Neuronal stem cell (in vitro differentiated cells): ENCODE measurements around the gene NWD2.

ENCODE experiments used
- DNase-seq: peaks from one replicate; pipeline ENCODE4 v3.0.0-alpha.2; 2013; ENCODE audit warnings: low spot score
- H2AFZ ChIP-seq: one replicate; pipeline ENCODE4 v1.6.1; 2013; ENCODE audit warnings: mild to moderate bottlenecking, low read length, inconsistent platforms
- H2AK5ac ChIP-seq: 2 replicates; pipeline ENCODE4 v1.6.1; 2013; ENCODE audit warnings: low read depth, mild to moderate bottlenecking, inconsistent platforms, low read length, moderate library complexity, mixed read lengths
- H2BK120ac ChIP-seq: 2 replicates; pipeline ENCODE4 v1.6.1; 2013; ENCODE audit warnings: low read depth, mild to moderate bottlenecking, inconsistent platforms, low read length, moderate library complexity, mixed read lengths
- H2BK12ac ChIP-seq: one replicate; pipeline ENCODE4 v1.6.1; 2013; ENCODE audit warnings: low read length, inconsistent platforms
- H2BK15ac ChIP-seq: 2 replicates; pipeline ENCODE4 v1.6.1; 2013; ENCODE audit warnings: mild to moderate bottlenecking, low read length, inconsistent platforms, mixed read lengths
- H2BK5ac ChIP-seq: one replicate; pipeline ENCODE4 v1.6.1; 2013; ENCODE audit warnings: inconsistent platforms, mild to moderate bottlenecking, low read length, moderate library complexity
- H3K14ac ChIP-seq: one replicate; pipeline ENCODE4 v1.6.1; 2013; ENCODE audit warnings: low read length, inconsistent platforms
- H3K18ac ChIP-seq: 2 replicates; pipeline ENCODE4 v1.6.1; 2013; ENCODE audit warnings: low read length, inconsistent platforms
- H3K23ac ChIP-seq: 2 replicates; pipeline ENCODE4 v1.6.1; 2013; ENCODE audit warnings: low read depth, mild to moderate bottlenecking, mixed read lengths, low read length, inconsistent platforms; ENCODE audit not compliant: poor library complexity
- H3K27ac ChIP-seq: replicated peaks from 3 replicates; pipeline ENCODE4 v1.5.1; 2013; ENCODE audit warnings: low read length, inconsistent platforms
- H3K27me3 ChIP-seq, 3 experiments: 2 replicates each; pipeline ENCODE4 v1.6.1; 2013; ENCODE audit warnings: low read length in 3 of 3, mild to moderate bottlenecking in 2 of 3, inconsistent platforms in 1 of 3, low read depth in 1 of 3, mixed read lengths in 1 of 3, moderate library complexity in 1 of 3; ENCODE audit not compliant: control insufficient read depth in 3 of 3, insufficient read depth in 3 of 3
- H3K36me3 ChIP-seq, 2 donors: replicated peaks in 1 of 2; 2 replicates each; pipeline ENCODE4 v1.6.1; 2013; ENCODE audit warnings: low read length in 2 of 2; ENCODE audit not compliant: control insufficient read depth in 2 of 2, insufficient read depth in 2 of 2
- H3K4ac ChIP-seq: 2 replicates; pipeline ENCODE4 v1.6.1; 2013; ENCODE audit warnings: inconsistent platforms, mild to moderate bottlenecking, low read length, moderate library complexity
- H3K4me1 ChIP-seq, 2 donors: 1 replicate in 1 of 2; 2 replicates in 1 of 2; pipeline ENCODE4 v1.6.1; 2013; ENCODE audit warnings: low read length in 2 of 2, low read depth in 1 of 2; ENCODE audit not compliant: control insufficient read depth in 2 of 2, insufficient read depth in 1 of 2
- H3K4me2 ChIP-seq: one replicate; pipeline ENCODE4 v1.6.1; 2013; ENCODE audit warnings: mild to moderate bottlenecking, low read length, inconsistent platforms; ENCODE audit not compliant: insufficient read depth, poor library complexity, severe bottlenecking
- H3K4me3 ChIP-seq, 2 donors: 2 replicates each; pipeline ENCODE4 v1.5.1; 2013; ENCODE audit warnings: low read length in 2 of 2, mild to moderate bottlenecking in 2 of 2, inconsistent platforms in 1 of 2, moderate library complexity in 1 of 2
- H3K79me1 ChIP-seq: one replicate; pipeline ENCODE4 v1.6.1; 2013; ENCODE audit warnings: low read depth, mild to moderate bottlenecking, inconsistent platforms, low read length, moderate library complexity
- H3K9ac ChIP-seq: one replicate; pipeline ENCODE4 v1.6.1; 2013; ENCODE audit warnings: mild to moderate bottlenecking, low read depth, low read length, inconsistent platforms; ENCODE audit not compliant: poor library complexity
- H3K9me3 ChIP-seq, 2 donors: replicated peaks in 1 of 2; 2 replicates each; pipeline versions ENCODE3 to v1.6.1; 2013; ENCODE audit warnings: low read length in 2 of 2, mild to moderate bottlenecking in 2 of 2, inconsistent platforms in 1 of 2, low read depth in 1 of 2, mixed read lengths in 1 of 2, moderate library complexity in 1 of 2; ENCODE audit not compliant: control insufficient read depth in 2 of 2, insufficient read depth in 1 of 2
- H4K8ac ChIP-seq: one replicate; pipeline ENCODE4 v1.6.1; 2013; ENCODE audit warnings: low read depth, mild to moderate bottlenecking, inconsistent platforms, low read length, moderate library complexity
- H4K91ac ChIP-seq: one replicate; pipeline ENCODE4 v1.6.1; 2013; ENCODE audit warnings: low read length, low read depth, mild to moderate bottlenecking, inconsistent platforms; ENCODE audit not compliant: poor library complexity
- WGBS, 2 donors: extraction: QIAGEN DNeasy Blood & Tissue Kit; methylation state at CpG; one replicate each; pipeline ENCODE4 v1.1.7; 2013; ENCODE audit warnings: missing lambda C conversion rate in 2 of 2, mixed read lengths in 1 of 2; ENCODE audit not compliant: insufficient read length in 2 of 2, insufficient replicate concordance in 1 of 2; ENCODE audit errors: extremely low coverage in 2 of 2; 5-methylcytosine and 5-hydroxymethylcytosine counted together

The NWD2 gene

DNA sequence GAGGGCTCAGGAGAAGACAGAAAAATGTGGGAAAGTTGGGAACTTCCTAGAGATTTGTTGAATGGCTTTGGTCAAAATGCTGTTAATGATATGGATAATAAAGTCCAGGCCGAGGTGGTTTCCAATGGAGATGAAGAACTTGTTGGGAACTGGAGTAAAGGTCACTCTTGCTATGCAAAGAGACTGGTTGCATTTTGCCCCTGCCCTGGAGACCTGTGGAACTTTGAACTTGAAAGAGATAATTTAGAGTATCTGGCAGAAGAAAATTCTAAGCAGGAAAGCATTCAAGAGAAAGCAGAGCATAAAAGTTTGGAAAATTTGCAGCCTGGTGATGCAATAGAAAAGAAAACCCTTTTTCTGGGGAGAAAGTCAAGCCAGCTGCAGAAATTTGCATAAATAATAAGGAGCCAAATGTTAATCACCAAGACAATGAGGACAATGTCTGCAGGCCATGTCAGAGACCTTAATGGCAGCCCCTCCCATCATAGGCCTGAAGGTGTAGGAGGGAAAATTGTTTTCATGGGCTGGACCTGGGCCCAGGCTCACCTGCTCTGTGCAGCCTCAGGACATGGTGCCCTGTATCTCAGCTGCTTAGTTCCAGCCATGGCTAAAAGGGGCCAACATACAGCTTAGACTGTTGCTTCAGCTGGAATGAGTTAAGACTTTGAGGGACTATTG is 237.8 kb downstream of the NWD2 start:
- H3K79me1 ChIP-seq: no peaks in the 10 kb centered on the region
- H3K9me3 ChIP-seq: no peaks in the 10 kb centered on the region
- no peak overlapping the region for H3K23ac ChIP-seq
- no peak overlapping the region for H3K9ac ChIP-seq
- DNase-seq: no peak
- H3K18ac ChIP-seq: no peak overlapping the region
- H4K8ac ChIP-seq: no peak overlapping the region
- H3K27me3 ChIP-seq: no peaks in the 10 kb centered on the region
- no peak overlapping the region for H2BK12ac ChIP-seq
- WGBS, 2 donors: no CpG with 5 or more reads among the region's 1 CpG
- H3K36me3 ChIP-seq: no peaks in the 10 kb centered on the region
- no peak overlapping the region for H4K91ac ChIP-seq
- H3K4me1 ChIP-seq: peaks cover 0 to 2% of the 10 kb centered on the region in 2 donors
- no peak overlapping the region for H2BK120ac ChIP-seq
- H2AK5ac ChIP-seq: no peak overlapping the region
- H2BK15ac ChIP-seq: no peak overlapping the region
- H3K4me3 ChIP-seq: no peak overlapping the region
- H3K14ac ChIP-seq: no peak overlapping the region
- no peak overlapping the region for H3K27ac ChIP-seq
- no peak overlapping the region for H2BK5ac ChIP-seq
- no peak overlapping the region for H3K4me2 ChIP-seq
- no peak overlapping the region for H3K4ac ChIP-seq
- H2AFZ ChIP-seq: no peak overlapping the region

DNA sequence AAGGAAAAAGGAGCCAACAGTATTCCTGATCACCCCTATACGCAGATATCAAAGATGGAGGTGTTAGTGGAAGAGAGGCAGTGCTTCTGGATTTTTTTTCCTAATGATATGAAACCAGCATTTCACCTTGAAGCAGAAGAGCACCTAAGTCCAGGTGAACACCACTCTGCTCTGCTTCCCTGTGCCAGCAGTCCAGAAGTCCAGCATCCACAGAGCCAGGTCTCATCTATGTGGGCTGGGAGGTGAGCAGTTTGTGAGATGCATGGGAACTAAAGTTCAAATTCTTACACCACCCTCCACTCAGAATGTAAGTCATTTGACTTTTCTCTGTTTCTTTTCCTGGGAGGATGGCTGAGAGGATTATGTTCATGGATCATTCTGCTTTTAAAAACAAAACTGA is 239.1 kb downstream of the NWD2 start:
- Histone ChIP-seq H4K8ac (no peak overlapping the region), H4K91ac (no peak overlapping the region), H2AK5ac (no peak overlapping the region), H2BK5ac (no peak overlapping the region), H3K4ac (no peak overlapping the region), H2BK120ac (no peak overlapping the region), H2BK12ac (no peak overlapping the region), H3K27ac (no peak overlapping the region), H3K4me1 (peaks cover 0 to 2% of the 10 kb centered on the region in 2 donors), H3K18ac (no peak overlapping the region), H2BK15ac (no peak overlapping the region), H3K36me3 (no peaks in the 10 kb centered on the region), H3K4me3 (no peak overlapping the region), H3K27me3 (no peaks in the 10 kb centered on the region), H3K79me1 (no peaks in the 10 kb centered on the region), H3K14ac (no peak overlapping the region), H3K9ac (no peak overlapping the region), H3K9me3 (no peaks in the 10 kb centered on the region), H2AFZ (no peak overlapping the region), H3K4me2 (no peak overlapping the region), H3K23ac (no peak overlapping the region)
- no CpG with 5 or more reads among the region's 1 CpG for WGBS, 2 donors
- no peak for DNase-seq

DNA sequence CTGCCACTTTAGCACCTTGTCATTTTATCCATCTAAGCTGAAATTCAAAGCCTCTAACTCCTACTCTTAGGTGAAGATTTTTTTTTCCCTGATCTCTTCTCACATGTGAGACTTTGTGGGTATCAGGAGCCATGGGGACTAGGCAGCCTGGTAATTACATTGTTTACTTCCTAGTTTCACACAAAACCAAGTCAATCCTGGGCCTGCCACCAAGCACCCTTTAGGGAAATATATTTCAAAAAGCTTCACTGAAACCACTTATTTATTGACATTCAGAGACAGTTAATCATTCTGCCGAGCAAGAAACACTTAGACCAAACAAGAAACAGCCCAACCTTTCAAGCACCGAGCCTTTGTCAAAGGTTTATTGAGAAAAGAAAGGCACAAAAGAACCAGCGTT is 241.6 kb downstream of the NWD2 start:
- Histone ChIP-seq H3K18ac (no peak overlapping the region), H2BK5ac (no peak overlapping the region), H2AFZ (no peak overlapping the region), H3K23ac (no peak overlapping the region), H3K9me3 (no peaks in the 10 kb centered on the region), H3K27me3 (no peaks in the 10 kb centered on the region), H3K9ac (no peak overlapping the region), H2BK120ac (no peak overlapping the region), H3K4me2 (no peak overlapping the region), H4K8ac (no peak overlapping the region), H3K4ac (no peak overlapping the region), H3K36me3 (no peaks in the 10 kb centered on the region), H3K4me3 (no peak overlapping the region), H2BK15ac (no peak overlapping the region), H3K14ac (no peak overlapping the region), H3K4me1 (peaks cover 0 to 2% of the 10 kb centered on the region in 2 donors), H2BK12ac (no peak overlapping the region), H3K27ac (no peak overlapping the region), H4K91ac (no peak overlapping the region), H3K79me1 (no peaks in the 10 kb centered on the region), H2AK5ac (no peak overlapping the region)
- DNase-seq: no peak
- WGBS, 2 donors: no CpG with 5 or more reads among the region's 3 CpGs

DNA sequence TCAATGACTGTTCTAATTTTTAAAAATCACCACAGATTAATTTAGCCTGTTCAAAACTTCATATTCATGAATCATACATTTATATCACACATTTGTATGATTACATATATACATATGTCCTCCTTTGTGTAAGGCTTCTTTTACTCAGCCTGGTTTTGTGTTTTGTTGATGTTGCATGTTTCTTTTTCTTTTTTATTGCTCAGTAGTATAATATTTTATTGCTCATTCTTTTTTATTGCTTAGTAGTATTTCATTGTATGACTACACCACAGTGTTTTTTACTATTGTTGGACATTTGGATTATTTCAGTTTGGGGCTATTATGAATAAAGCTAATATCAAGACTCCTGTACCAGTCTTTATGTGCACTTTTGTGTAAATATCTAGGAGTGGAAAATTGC is 243.1 kb downstream of the NWD2 start:
- H3K4me3 ChIP-seq: no peak overlapping the region
- no peak overlapping the region for H3K18ac ChIP-seq
- no peak overlapping the region for H3K14ac ChIP-seq
- H2AK5ac ChIP-seq: no peak overlapping the region
- no peak overlapping the region for H2BK12ac ChIP-seq
- H4K8ac ChIP-seq: no peak overlapping the region
- H2BK5ac ChIP-seq: no peak overlapping the region
- no peak overlapping the region for H2BK120ac ChIP-seq
- DNase-seq: no peak
- H2AFZ ChIP-seq: no peak overlapping the region
- H3K23ac ChIP-seq: no peak overlapping the region
- H3K79me1 ChIP-seq: no peaks in the 10 kb centered on the region
- H3K36me3 ChIP-seq: no peaks in the 10 kb centered on the region
- H3K27me3 ChIP-seq: no peaks in the 10 kb centered on the region
- no peak overlapping the region for H3K9ac ChIP-seq
- no peak overlapping the region for H3K4ac ChIP-seq
- H3K4me2 ChIP-seq: no peak overlapping the region
- H3K4me1 ChIP-seq: peaks cover 0 to 2% of the 10 kb centered on the region in 2 donors
- H3K9me3 ChIP-seq: peaks cover 0 to 2% of the 10 kb centered on the region in 2 donors
- H3K27ac ChIP-seq: no peak overlapping the region
- no peak overlapping the region for H4K91ac ChIP-seq
- no peak overlapping the region for H2BK15ac ChIP-seq
